ENCODE measurements around the gene FBXO44.

- TF ChIP-seq, protein P1, sequence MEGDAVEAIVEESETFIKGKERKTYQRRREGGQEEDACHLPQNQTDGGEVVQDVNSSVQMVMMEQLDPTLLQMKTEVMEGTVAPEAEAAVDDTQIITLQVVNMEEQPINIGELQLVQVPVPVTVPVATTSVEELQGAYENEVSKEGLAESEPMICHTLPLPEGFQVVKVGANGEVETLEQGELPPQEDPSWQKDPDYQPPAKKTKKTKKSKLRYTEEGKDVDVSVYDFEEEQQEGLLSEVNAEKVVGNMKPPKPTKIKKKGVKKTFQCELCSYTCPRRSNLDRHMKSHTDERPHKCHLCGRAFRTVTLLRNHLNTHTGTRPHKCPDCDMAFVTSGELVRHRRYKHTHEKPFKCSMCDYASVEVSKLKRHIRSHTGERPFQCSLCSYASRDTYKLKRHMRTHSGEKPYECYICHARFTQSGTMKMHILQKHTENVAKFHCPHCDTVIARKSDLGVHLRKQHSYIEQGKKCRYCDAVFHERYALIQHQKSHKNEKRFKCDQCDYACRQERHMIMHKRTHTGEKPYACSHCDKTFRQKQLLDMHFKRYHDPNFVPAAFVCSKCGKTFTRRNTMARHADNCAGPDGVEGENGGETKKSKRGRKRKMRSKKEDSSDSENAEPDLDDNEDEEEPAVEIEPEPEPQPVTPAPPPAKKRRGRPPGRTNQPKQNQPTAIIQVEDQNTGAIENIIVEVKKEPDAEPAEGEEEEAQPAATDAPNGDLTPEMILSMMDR (IDR thresholded peaks at IDR 0.05; ENCODE audit: low read length), result no peak
- no peak for TF ChIP-seq EZH2 (IDR thresholded peaks at IDR 0.05; ENCODE audit: borderline replicate concordance, low read length)
Observed at GRCh38 chr1:11661103-11661502, 6.4 kb downstream of the FBXO44 start.
